HepG2 (cell line): Measurements from ENCODE around the gene HEXIM1. TPM values are rescaled to one million over a fixed set of nuclear protein-coding genes. Genes with fewer than 3 reads are reported as not detected.
A peak's percentile ranks its signal among the peaks of the same experiment; 100 is the strongest.

Source experiments
- ARID2 ChIP-seq: sonication (generic); formaldehyde crosslinking; IDR thresholded peaks from 2 replicates; pipeline ENCODE4 v1.8.1; 2022; ENCODE audit warnings: mild to moderate bottlenecking, missing genetic modification reagents, borderline replicate concordance
- CAMTA2 ChIP-seq: sonication (generic); formaldehyde crosslinking; IDR thresholded peaks from 2 replicates; pipeline ENCODE4 v1.4.0; 2020; ENCODE audit warnings: mild to moderate bottlenecking, missing genetic modification reagents, borderline replicate concordance
- CBX1 ChIP-seq: IDR thresholded peaks from one replicate; pipeline ENCODE4 v1.6.1; 2016; ENCODE audit warnings: antibody characterized with exemption, low read depth
- E2F5 ChIP-seq: sonication (generic); formaldehyde crosslinking; conservative IDR thresholded peaks from 2 replicates; pipeline ENCODE4 v1.4.0; 2020; ENCODE audit warnings: missing genetic modification reagents
- EZH2 ChIP-seq: conservative IDR thresholded peaks from 2 replicates; pipeline ENCODE4 v1.6.1; 2012; ENCODE audit warnings: mild to moderate bottlenecking, low read depth, low read length, moderate library complexity
- FOXM1 ChIP-seq: sonication (generic); formaldehyde crosslinking; IDR thresholded peaks from 2 replicates; pipeline ENCODE4 v1.5.0; 2020; ENCODE audit warnings: missing genetic modification reagents
- NCOR1 ChIP-seq: fragments of 200-600 bp; sonication (generic); IDR thresholded peaks from 2 replicates; pipeline ENCODE4 v1.7.0; 2017; ENCODE audit warnings: antibody characterized with exemption, low read length, borderline replicate concordance
- NONO ChIP-seq, 2 experiments: fragments of 450-650 bp in 1 of 2; sonication (generic) in 1 of 2; formaldehyde crosslinking in 1 of 2; IDR thresholded peaks in 1 of 2; conservative IDR thresholded peaks in 1 of 2; 2 replicates each; pipeline versions ENCODE4 v1.6.1 to v1.8.0; 2017 to 2022; ENCODE audit warnings: mild to moderate bottlenecking in 1 of 2, missing genetic modification reagents in 1 of 2, moderate library complexity in 1 of 2
- RERE ChIP-seq: IDR thresholded peaks from 2 replicates; pipeline ENCODE4 v1.6.1; 2016; ENCODE audit warnings: low read depth, missing genetic modification reagents, missing compliant biosample characterization
- RXRA ChIP-seq: sonication (generic); formaldehyde crosslinking; IDR thresholded peaks from 2 replicates; pipeline ENCODE4 v1.5.1; 2020; ENCODE audit warnings: missing genetic modification reagents
- SNAPC2 ChIP-seq: sonication (generic); formaldehyde crosslinking; IDR thresholded peaks from 2 replicates; pipeline ENCODE4 v1.8.1; 2022; ENCODE audit warnings: mild to moderate bottlenecking, missing genetic modification reagents
- SRSF1 ChIP-seq: fragments of 200-400 bp; formaldehyde crosslinking; optimal IDR thresholded peaks from 2 replicates; pipeline ENCODE3; 2017; ENCODE audit warnings: mild to moderate bottlenecking, low read depth, low read length, moderate library complexity
- U2AF1 ChIP-seq: fragments of 200-400 bp; formaldehyde crosslinking; optimal IDR thresholded peaks from 2 replicates; pipeline ENCODE3; 2017; ENCODE audit warnings: mild to moderate bottlenecking, low read depth, low read length
- ZBTB10 ChIP-seq: sonication (generic); formaldehyde crosslinking; IDR thresholded peaks from 2 replicates; pipeline ENCODE4 v1.4.0; 2020; ENCODE audit warnings: missing genetic modification reagents, borderline replicate concordance
- ZBTB42 ChIP-seq: sonication (generic); formaldehyde crosslinking; IDR thresholded peaks from 2 replicates; pipeline ENCODE4 v1.5.0; 2020; ENCODE audit warnings: mild to moderate bottlenecking, missing genetic modification reagents
- ZNF513 ChIP-seq: sonication (generic); formaldehyde crosslinking; conservative IDR thresholded peaks from 2 replicates; pipeline ENCODE4 v1.5.0; 2020; ENCODE audit warnings: missing genetic modification reagents
- polyA plus RNA-seq, 8 experiments: library from polyadenylated mRNA; depleted of rRNA in 3 of 8; stranded (reverse) in 7 of 8; unstranded in 1 of 8; fragments of >200 nt; fragmentation: Illumina TruSeq in 4 of 8; extraction: Trizol in 4 of 8; gene quantifications; 2 replicates each; pipeline versions ENCODE4 v1.2.1 to v1.2.3, GENCODE V29; 2011 to 2016; ENCODE audit warnings: low read depth in 4 of 8, missing spikeins in 1 of 8, mixed read lengths in 1 of 8; ENCODE audit not compliant: insufficient read depth in 1 of 8
- total RNA-seq, 5 experiments: library from RNA; depleted of rRNA; stranded (reverse); fragments of >200 nt; fragmentation: Illumina TruSeq; extraction: Trizol; gene quantifications; 2 replicates each; pipeline ENCODE4 v1.2.3, GENCODE V29; 2016; ENCODE audit warnings: low read depth in 1 of 5

The HEXIM1 gene
- total and polyA plus RNA-seq, 2 of the 13 experiments (the other 11 are each of a cell fraction or from before 2014, with no cell fraction given), result 10.5 to 16.6 TPM

- TF ChIP-seq RERE, result peak; percentile 68; the same call in 1 of the 2 replicates
- TF ChIP-seq ZBTB42 (CRISPR knock-in tag), result no peak
- no peak for TF ChIP-seq NCOR1
- no peak for TF ChIP-seq FOXM1 (CRISPR knock-in tag)
- no peak for TF ChIP-seq U2AF1
- no peak; the same call in 1 of the 2 replicates for TF ChIP-seq CAMTA2 (CRISPR knock-in tag)
- peak; percentile 58; the same call in 1 of the 2 replicates for TF ChIP-seq SNAPC2 (CRISPR knock-in tag)
- TF ChIP-seq EZH2, result no peak
- no peak for TF ChIP-seq ARID2 (CRISPR knock-in tag)
- no peak for TF ChIP-seq ZNF513 (CRISPR knock-in tag)
- TF ChIP-seq E2F5 (CRISPR knock-in tag), result peak; percentile 76
- TF ChIP-seq ZBTB10 (CRISPR knock-in tag), result peak; percentile 23; the same call in 1 of the 2 replicates
- TF ChIP-seq RXRA (CRISPR knock-in tag), result peak; percentile 79
- TF ChIP-seq NONO (IDR thresholded peaks at IDR 0.05), result peak; percentile 100
- peak; percentile 98 for TF ChIP-seq NONO (CRISPR knock-in tag; conservative IDR thresholded peaks at IDR 0.05)
- TF ChIP-seq SRSF1, result peak; percentile 97
- TF ChIP-seq CBX1, result peak; percentile 99
Observed at GRCh38 chr17:45148183-45149036, at the start of gene HEXIM1 (continued).
